HEK293 (cell line): ENCODE results near the gene FBXO3.

Experiments used
- CTCF ChIA-PET: fragments of 350-600 bp; formaldehyde crosslinking; extraction: SDS; loops from one replicate; lab custom pipeline; 2021; ENCODE audit warnings: antibody characterized with exemption; lab: Yijun Ruan, JAX
- POLR2A ChIA-PET: fragments of 300-600 bp; formaldehyde crosslinking; extraction: SDS; loops from one replicate; lab custom pipeline; 2020; ENCODE audit warnings: antibody characterized with exemption, inconsistent platforms; lab: Yijun Ruan, JAX
- H3K27ac ChIP-seq: fragments of 200-500 bp; sonication (Bioruptor generic); 2 replicates; pipeline ENCODE4 v1.5.1; 2014; ENCODE audit warnings: low read depth, low read length, control low read depth, inconsistent platforms; ENCODE audit errors: extremely low read depth
- H3K36me3 ChIP-seq, 2 experiments: fragments of 200-500 bp in 1 of 2; sonication (Bioruptor generic) in 1 of 2; 1 replicate in 1 of 2; 2 replicates in 1 of 2; pipeline ENCODE4 v1.5.1; 2014 to 2017; ENCODE audit warnings: inconsistent platforms in 2 of 2, low read length in 2 of 2; ENCODE audit not compliant: control insufficient read depth in 2 of 2, insufficient read depth in 1 of 2
- H3K4me1 ChIP-seq: fragments of 200-500 bp; sonication (Bioruptor generic); 2 replicates; pipeline ENCODE4 v1.5.1; 2014; ENCODE audit warnings: mild to moderate bottlenecking, low read length, inconsistent platforms; ENCODE audit not compliant: control insufficient read depth, insufficient read depth
- H3K4me3 ChIP-seq: 2 replicates; pipeline ENCODE4 v1.5.1; 2011; ENCODE audit warnings: low read depth, mild to moderate bottlenecking, control low read depth, low read length, moderate library complexity
- H3K9me3 ChIP-seq: fragments of 200-500 bp; sonication (Bioruptor generic); 2 replicates; pipeline ENCODE4 v1.5.1; 2014; ENCODE audit warnings: low read depth, low read length, inconsistent platforms; ENCODE audit not compliant: control insufficient read depth, insufficient read depth
- GLIS1 ChIP-seq: fragments of 450-650 bp; formaldehyde crosslinking; IDR thresholded peaks from 2 replicates; pipeline ENCODE4 v1.5.1; 2016; ENCODE audit warnings: missing biosample characterization, missing genetic modification characterization
- KLF1 ChIP-seq: fragments of 450-650 bp; formaldehyde crosslinking; IDR thresholded peaks from 2 replicates; pipeline ENCODE4 v1.5.1; 2016; ENCODE audit warnings: missing biosample characterization, missing genetic modification characterization
- SALL2 ChIP-seq: fragments of 450-650 bp; formaldehyde crosslinking; IDR thresholded peaks from 2 replicates; pipeline ENCODE4 v1.5.0; 2017; ENCODE audit warnings: missing biosample characterization, mild to moderate bottlenecking, missing genetic modification characterization, borderline replicate concordance
- ZNF473 ChIP-seq: fragments of 450-650 bp; formaldehyde crosslinking; IDR thresholded peaks from 2 replicates; pipeline ENCODE4 v1.5.1; 2017; ENCODE audit warnings: missing biosample characterization, missing genetic modification characterization

FBXO3 gene

GRCh38 chr11:33691066-33691864, 83.1 kb downstream of the FBXO3 start:
- Histone ChIP-seq H3K4me3 (no peak overlapping the region), H3K9me3 (no peaks in the 10 kb centered on the region), H3K27ac (no peak overlapping the region), H3K4me1 (peaks cover 3% of the 10 kb centered on the region), H3K36me3 (no peaks in the 10 kb centered on the region)
- CTCF ChIA-PET, result interaction anchor here (0.6 to 2.7 kb wide), 4 partner anchors 45 to 526 kb away, joined by 4 to 11 read pairs (median 5); partner anchors contain the start of gene CD59
- TF ChIP-seq GLIS1 (tag by site-specific recombination) (peak; percentile 65), SALL2 (tag by site-specific recombination) (no peak), KLF1 (no peak), ZNF473 (tag by site-specific recombination) (no peak)
- POLR2A ChIA-PET, result interaction anchor here (1.3 to 2.3 kb wide), 2 partner anchors 10 to 45 kb away, joined by 17 to 20 read pairs; partner anchors contain the start of genes C11orf91 and CD59
